Measurements from ENCODE around the gene MTARC2.
"Not testable (repeated sequence)": the region's sequence is repeated elsewhere in the genome, so short reads cannot be mapped to it uniquely, and the experiment has no call there.

The MTARC2 gene

DNA sequence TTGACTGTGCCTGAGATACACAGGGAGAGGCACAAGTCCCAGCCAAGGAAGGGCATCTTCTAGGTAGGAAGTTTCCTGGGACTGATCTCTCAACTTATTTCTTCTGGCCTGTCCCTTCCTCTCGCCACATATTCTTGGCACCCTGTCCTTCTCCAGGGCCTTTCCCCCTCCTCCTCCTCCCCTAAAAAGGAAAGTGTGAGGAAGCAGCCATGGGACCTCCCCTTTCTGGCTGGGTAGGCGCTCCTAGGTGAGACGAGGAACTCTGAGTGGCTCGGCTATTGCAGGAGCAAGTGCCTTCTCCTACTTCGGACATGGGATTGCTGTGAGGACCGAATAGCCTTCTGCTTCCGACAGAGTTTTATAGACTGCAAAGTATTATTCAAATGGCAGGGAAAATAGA is 15.5 kb upstream of the MTARC2 start:
- no peak for DNase-seq (ENCODE audit: low spot score)

DNA sequence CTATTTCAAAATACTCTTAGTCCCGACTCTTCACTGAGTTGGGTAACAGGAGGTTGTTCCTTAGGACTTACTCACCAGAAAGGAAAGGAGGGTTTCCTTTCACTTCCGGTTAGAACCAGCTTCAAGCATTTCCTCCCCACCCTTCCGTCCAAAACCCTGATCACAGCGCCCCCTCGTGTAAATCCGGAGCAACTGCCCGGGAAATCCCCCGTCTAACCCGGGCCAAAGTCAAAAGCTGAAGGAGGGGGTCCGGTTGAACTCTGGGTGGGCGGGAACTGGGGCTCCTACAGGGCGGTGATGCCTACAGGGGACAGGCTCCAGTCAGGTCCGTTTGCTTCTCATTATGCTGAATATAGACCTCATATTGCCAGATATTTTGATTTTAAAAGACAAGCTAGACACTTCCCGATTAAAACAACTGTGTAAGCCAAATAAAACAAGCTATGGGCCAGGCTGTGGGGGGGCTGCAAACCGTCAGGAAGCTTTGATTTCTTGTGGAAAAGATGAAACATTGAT is 15.0 kb upstream of the MTARC2 start:
- peak; percentile 73 for DNase-seq (ENCODE audit: low spot score)

DNA sequence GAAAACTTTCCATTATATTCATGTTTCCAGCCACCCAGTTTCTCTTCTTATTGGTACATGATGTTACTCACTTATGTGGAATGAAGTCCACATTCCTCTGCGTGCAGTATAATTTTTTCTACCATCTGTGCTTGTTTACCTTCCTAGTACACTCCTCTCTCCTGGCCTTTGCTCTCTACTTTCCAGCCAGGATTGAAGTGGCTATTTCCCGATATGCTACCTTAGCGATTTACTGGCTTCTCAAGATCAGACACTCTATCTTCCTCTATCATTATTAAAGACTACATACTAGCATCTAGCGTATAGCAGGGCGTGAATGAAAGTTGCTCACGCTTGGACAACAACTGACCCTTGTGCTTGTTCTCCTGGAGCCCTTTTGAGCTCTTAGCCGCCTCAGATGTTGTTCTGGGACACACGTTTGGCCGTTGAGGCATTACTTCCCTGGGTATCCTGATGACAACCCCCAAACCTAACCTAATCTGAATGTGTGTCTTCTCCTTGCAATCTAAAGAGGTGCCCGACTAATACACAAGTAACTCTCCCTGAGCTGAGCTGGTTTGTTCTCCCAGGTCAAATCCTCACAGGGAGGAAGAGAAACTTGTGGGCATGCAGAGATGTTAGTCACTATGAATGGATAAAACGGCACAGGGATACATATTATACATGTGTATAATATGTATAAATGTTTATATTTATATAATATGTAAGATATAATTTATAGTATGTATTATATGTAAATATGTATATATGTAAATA is 13.4 kb upstream of the MTARC2 start:
- no peak for DNase-seq (ENCODE audit: low spot score)

DNA sequence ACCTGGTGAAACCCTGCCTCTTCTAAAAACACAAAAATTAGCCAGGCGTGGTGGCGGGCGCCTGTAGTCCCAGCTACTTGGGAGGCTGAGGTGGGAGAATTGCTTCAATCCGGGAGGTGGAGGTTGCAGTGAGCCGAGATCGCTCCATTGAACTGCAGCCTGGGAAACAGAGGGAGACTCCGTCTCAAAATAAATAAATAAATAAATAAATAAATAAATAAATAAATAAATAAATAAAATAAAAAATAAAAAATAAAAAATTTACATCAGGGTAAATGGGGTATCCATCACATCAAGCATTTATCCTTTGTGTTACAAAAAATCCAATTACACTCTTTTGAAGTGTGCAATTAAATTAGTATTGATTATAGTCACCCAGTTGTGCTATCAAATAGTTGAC is 11.8 kb upstream of the MTARC2 start:
- DNase-seq (ENCODE audit: low spot score): not testable (repeated sequence)

DNA sequence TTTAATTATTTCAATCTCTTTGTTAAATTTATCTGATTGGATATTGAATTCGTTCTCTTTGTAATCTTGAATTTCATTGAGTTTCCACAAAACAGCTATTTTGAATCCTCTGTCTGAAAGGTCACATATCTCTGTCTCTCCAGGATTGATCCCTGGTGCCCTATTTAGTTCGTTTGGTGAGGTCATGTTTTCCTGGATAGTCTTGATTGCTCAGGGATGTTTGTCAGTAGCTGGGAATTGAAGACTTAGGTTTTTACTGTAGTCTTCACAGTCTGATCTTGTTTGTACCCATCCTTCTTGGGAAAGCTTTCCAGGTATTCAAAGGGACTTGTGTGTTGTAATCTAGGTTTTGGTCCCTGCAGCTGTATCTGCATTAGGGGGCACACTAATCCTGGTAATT is 6.8 kb upstream of the MTARC2 start:
- no peak for DNase-seq (ENCODE audit: low spot score)

DNA sequence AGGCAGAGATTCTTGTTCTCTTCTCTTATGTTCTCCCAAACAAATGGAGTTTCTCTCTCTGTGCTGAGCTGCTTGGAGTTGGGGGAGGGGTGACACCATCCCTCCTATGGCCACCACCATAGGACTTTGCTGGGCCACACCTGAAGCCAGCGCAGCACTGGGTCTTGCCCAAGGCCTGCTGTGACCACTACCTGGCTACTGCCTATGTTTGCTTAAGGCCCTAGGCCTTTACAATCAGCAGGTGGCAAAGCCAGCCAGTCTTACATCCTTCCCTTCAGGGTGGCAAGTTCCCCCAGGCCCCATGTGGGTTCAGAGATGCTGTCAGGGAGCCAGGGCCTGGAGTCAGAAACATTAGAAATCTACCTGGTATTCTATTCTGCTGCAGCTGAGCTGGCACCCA is 6.3 kb upstream of the MTARC2 start:
- DNase-seq (ENCODE audit: low spot score): no peak

DNA sequence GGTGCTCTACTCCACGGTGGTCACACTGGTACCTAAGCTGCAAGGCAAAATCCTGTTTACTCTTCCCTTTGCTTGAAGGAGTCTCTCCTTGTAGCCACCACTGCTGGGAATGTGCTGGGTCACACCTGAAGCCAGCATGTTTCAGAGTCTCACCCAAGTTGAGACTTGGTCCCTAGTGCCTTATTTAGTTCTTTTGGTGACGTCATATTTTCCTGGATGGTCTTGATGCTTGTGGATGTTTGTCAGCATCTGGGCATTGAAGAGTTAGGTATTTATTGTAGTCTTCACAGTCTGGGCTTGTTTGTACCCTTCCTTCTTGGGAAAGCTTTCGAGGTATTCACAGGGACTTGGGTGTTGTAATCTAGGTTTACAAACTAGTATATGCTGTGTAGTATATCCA is 5.6 kb upstream of the MTARC2 start:
- DNase-seq (ENCODE audit: low spot score): no peak

DNA sequence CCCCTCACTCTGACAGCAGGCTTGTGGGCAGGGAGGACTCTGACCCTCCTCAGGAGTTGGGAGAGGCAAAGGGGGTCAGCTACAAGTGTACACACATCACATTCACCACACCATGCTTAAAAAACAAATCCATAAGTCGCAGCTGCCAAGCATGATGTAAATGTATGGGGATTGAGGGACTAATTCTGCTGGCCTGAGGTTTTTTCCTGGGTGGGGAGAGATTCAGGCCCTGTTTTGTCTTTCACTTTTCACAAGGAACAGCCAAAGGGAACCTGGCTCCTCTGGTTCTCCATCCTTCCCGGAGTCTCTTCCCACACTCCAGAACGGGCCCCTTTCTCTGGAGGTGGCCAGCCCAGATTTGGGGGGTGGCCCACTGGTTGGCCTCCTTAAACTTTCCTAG is 1.3 kb upstream of the MTARC2 start:
- DNase-seq (ENCODE audit: low spot score): no peak

DNA sequence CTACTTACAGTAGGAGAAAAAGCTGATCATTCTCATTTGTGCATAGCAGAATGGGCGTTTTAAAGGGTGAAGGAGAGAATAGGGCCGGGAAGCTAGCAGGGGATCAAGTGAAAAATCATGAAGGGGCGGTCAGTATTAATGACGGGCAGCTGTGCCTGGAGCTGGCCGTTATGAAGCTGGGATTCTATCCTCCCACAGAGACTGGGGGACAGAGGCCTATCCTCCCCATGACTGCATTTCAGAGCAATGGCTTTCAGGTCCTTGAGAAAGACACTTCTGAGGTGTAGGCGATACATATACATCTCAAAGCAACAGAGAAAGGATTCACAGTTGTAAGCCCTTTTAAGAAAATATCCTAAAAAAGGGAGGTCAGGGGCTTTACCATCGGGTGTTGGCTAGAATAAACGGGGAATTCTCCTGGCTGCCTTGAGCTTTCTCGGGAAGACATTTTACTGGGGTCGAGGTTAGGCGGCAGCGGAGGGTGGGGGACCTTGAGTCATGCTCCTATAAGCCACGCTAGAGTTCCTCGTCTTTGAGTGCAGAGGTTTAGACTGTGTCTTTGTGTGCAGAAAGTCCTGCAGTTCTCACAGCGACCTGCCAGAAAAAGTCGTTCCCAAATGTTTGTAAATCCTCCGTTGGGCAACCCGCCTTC is 559 bp upstream of the MTARC2 start:
- DNase-seq (ENCODE audit: low spot score): no peak

DNA sequence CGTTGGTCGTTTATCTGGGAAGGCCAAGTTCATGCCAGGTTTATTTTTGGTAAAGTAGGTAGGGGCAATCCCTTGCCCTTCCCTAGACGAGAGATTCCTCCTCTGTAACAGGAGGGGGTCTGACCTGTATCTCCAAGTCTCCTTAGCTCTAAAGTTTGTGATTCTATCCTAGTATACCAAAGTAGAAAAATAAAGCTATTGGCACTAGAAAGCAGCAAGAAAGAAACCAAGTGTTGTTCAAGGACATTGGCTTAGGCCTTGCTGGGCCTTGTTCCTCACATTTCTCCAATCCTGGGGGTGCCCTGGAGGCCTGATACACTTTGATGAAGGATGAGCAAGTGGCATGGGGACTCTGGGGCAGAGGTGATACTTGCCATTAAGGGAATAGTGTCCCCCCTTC is 814 bp downstream of the MTARC2 start:
- no peak for DNase-seq (ENCODE audit: low spot score)

DNA sequence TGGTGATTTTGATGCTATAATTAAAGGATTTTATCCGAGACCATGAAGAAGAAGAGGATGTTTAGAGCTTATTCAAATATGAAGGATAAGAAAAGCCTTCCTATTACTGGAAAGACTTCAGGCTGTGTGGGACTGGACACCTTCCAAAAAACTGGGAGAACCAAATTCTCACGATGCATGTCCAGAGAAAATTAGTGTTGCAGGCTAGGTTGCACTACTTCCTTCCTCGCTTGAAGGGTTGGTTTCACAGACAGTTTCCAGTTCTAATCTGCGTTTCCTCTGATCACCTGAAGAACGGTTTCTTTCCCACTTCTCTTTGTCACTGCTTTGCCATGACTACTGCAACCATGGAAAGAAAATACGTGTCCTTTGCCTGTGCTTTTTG is 2.0 kb downstream of the MTARC2 start:
- DNase-seq (ENCODE audit: low spot score): no peak

DNA sequence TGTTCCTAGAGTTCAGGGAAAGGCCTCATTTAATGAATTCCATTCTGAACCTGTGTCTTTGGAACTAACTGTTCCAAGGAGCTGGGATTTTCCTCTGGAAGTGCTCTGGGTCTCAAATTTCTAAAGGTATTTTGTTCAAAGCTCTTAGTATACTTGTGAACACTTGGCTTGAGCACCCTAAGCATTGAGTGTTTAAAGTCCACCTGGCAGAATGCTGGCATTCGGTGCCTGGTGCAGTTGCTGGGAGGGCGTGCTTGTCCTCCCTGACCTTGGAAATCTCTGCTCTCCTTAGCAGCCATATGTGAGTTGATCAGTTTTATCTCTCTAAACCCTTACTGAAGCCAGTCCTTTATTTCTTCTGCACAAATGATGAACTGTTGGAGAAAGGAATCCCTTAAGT is 3.0 kb downstream of the MTARC2 start:
- DNase-seq (ENCODE audit: low spot score): no peak

DNA sequence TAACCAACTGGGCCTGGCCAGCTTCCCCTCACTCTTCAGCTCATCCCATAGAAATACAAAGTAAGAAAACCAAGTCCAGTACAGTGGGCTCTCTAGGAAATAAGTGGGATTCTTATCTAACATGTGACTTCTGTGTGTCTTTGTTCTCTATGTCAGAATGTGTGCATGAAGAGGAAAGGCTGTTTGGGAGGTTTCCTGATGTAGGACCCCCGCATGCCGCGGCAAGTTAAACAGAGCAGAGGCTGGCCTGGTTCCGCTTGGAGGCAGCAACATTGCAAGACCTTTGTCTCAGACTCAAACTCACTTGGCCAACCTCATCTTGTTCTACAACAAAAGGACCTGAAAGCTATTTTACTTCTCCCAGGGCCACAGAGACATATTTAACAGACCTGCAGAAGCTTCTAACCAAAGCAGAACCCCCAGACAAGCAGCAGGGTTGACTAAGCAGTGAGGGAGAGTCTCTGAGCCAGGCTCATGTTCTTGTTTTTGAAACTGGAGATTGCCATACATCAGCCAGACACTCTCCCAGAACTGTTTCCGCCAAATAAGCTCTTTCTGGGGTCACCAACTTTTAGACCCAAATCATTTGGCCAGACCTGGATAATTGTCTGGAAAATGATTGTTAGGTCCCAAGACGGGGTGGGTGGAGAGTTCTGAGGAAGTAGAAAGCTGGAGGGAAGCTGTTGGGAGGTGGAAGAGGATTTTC is 6.2 kb downstream of the MTARC2 start:
- DNase-seq (ENCODE audit: low spot score): no peak

DNA sequence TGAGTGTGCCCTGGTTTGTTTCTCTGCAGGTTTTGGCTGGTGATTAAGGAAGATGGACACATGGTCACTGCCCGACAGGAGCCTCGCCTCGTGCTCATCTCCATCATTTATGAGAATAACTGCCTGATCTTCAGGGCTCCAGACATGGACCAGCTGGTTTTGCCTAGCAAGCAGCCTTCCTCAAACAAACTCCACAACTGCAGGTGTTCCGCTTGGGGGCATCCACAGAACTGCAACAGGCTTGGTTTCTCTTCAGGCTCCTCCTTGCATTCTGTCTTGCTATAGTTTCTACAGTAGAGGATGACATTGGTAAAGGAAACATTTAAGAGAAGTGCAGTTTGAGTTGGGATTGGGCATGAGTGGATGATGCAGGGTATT is 6.8 kb downstream of the MTARC2 start:
- DNase-seq (ENCODE audit: low spot score): no peak

DNA sequence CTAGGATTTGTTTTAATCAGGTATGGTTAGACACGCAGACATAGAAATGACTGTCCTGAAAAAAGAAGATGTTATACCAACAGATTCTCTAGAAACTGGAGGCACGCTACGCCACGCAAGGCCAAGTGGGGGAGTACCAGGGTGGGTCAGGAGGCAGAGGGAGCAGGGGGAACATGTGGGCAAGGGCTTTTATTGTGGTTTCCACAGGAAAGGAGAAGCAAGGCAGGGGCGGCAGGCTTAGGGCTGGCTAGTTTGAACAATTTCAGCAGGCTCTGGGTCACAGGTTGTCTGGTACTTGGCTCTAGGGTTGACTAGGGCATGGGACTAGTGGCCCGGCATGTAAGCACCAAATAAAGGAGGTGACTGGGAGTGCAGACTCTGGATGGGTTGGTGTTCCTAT is 7.2 kb downstream of the MTARC2 start:
- no peak for DNase-seq (ENCODE audit: low spot score)

DNA sequence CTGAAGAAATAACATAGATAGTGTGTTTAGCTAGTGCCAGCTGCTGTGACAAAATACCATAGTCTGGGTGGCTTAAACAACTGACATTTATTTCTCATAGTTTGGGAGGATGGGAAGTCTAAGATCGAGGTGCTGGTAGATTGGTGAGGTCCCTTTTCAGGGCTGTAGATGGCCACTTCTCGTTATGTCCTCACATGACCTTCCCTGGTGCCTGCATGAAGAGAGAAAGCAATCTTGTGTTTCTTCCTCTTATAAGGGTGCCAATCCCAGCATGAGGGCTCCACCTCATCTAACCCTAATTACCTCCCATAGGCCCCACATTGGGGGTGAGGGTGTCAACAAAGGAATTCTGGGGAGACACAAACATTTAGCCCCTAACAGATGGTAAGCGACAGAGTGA is 9.3 kb downstream of the MTARC2 start:
- DNase-seq (ENCODE audit: low spot score): no peak

DNA sequence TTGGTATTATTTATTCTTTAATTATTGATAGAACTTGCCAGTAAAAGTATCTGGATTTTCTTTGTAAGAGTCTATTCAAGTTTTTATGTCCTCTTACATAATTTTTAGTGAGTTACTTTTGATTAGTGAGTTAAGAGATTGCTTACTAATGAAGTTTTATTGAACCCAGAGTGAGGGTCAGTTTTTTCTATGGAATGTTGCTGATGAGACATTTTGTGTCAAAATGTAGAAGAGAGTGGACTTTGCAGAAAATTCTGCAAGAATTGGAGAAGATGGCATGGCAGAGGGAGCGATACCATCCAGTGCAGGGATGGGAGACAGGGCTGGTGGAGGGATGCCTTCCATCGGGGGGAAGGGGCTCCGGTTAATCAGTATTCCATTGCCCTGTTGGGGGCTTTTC is 11.0 kb downstream of the MTARC2 start:
- DNase-seq (ENCODE audit: low spot score): no peak

DNA sequence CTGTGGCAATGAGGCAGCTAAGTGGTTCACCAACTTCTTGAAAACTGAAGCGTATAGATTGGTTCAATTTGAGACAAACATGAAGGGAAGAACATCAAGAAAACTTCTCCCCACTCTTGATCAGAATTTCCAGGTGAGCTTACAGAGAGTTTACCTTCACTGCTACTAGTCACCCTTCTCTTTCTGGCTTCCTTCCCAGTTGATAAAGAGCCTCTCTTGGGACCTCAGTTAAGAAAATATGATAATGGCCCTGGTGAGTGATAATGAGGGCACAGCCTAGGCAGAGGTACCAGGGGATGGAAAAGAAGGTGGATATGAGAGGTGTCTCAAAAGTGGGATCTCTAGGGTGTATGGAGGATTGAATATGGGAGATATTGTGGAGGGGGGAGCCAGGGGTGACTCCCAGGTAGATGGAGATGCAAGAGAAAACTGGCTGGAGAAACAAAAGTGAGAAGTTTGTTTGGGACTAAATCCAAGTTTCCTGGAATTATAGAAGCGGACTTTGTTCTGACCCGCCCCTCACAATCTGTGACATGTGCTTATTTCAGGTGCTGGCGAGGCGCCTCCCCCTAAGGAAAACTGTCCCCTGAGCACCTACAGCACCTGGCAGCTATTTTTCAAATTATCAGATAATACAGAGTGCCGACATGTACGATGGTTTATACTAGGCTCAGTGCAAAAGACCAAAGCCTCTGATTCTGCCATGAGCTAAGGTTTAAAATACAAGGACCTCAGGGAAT is 13.7 kb downstream of the MTARC2 start:
- DNase-seq (ENCODE audit: low spot score): no peak

DNA sequence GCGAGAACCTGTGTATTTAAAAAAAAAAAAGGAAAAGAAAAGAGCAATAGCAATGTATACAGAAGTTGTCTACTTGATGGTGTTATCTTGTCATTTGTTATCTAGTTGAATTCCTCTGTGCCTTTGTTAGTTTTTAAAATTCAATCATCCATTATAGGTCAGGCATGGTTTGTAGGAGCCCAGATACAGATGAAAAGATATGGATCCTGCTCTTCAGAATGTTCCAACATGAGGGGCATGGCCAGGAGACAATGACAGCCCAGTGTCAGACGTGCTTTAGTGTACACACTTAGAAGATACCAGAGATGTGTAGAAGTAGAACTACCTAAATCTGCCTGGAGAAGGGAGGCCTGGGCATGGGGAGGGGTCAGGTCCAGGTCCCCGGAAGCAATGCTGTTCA is 16.6 kb downstream of the MTARC2 start:
- no peak for DNase-seq (ENCODE audit: low spot score)

DNA sequence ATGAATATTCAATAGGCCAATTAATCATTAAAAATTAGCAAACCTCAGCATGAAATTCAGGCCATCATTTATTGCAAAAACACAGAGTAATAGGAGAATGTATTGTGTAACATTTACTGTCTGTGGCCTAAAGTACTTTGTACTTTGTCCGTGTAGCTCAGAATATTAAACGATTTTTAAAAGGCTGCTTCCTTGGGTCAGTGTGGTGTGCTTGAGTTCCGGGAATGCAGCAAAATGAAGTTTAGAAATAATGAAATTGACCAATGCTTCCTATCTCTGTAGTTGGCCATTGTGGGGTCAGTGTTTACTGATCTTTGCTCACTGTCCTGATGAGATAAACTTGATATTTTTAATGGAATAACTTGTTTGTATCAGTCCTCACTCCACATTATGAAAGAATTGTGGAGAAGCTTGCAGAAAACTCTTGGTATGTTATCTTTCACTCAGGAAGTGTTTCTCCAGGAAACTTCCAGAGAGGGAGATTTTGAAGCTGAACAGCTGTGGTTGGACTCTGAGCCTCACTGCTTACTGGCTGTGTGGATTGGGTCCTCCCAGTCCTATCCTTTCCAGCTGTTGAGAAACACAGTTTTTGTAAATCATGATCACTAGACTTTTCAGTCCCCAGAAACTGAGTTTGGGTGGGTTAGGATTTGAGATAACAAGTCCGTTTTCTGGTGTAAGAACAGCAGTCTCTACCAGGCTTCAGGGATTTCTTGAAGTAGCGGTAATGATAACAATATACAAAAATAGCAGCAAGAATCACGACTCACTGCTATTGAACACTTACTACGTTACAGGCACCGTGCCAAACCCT is 19.4 kb downstream of the MTARC2 start:
- no peak for DNase-seq (ENCODE audit: low spot score)

DNA sequence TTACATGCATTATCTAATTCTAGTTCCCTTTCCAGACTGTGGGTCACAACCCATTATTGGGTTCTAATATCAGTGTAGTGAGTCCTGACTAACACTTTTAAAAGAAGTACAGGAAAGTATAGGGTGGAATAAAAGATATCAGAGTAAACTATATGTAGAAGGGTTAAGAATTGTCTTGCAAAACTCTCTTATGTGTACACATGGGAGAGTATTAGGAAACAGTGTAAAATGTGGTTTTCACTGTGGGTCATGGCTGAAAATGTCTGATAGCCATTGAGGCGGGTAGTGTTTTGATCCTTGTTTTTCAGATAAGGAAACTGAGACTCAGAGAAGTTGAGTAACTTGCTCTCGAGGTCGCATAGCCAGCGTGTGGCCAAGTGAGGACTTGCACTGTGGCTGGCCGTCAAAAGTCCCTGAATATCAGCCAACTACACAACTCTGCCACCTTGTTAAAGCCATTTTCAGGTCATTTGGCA is 20.0 kb downstream of the MTARC2 start:
- DNase-seq (ENCODE audit: low spot score): no peak

DNA sequence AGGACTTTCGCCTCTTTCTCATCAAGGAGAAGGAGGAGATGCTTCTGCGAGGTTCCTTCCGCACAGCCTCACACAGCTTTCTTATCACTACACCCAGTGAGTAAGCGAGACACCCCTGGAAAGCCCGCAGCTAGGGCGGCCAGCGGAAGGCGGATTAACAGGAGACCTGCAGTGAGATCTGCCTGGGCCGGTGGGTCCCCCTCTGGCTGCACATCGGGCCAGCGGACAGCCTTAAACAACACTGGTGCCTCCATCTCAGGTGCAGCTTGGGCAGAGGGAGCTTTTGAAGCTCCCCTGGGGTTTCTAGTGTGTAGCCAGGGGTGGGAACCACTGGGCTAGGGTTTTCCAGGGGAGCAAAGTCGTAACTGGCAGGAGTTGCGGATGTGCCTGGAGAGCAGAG is 21.1 kb downstream of the MTARC2 start:
- DNase-seq (ENCODE audit: low spot score): no peak
